Ishikawa (cell line): ENCODE data around the gene TRIM34.

Experiments
- CEBPB ChIP-seq: IDR thresholded peaks from 2 replicates; pipeline ENCODE4 v1.6.1; 2012
- CREB1 ChIP-seq: IDR thresholded peaks from 2 replicates; pipeline ENCODE4 v1.6.1; 2012; ENCODE audit warnings: low read depth
- EGR1 ChIP-seq: IDR thresholded peaks from 2 replicates; pipeline ENCODE4 v1.6.1; 2012
- EP300 ChIP-seq: IDR thresholded peaks from 2 replicates; pipeline ENCODE4 v1.6.1; 2012; ENCODE audit warnings: borderline replicate concordance
- FOXM1 ChIP-seq: IDR thresholded peaks from 2 replicates; pipeline ENCODE4 v1.6.1; 2012; ENCODE audit warnings: low read depth, borderline replicate concordance
- NFIC ChIP-seq: IDR thresholded peaks from 2 replicates; pipeline ENCODE4 v1.6.1; 2012
- RAD21 ChIP-seq: IDR thresholded peaks from 2 replicates; pipeline ENCODE4 v1.6.1; 2012; ENCODE audit warnings: low read depth
- TAF1 ChIP-seq: IDR thresholded peaks from 2 replicates; pipeline ENCODE4 v1.6.1; 2012; ENCODE audit warnings: low read depth, mild to moderate bottlenecking
- TCF12 ChIP-seq: IDR thresholded peaks from 2 replicates; pipeline ENCODE4 v1.6.1; 2012; ENCODE audit warnings: low read depth
- TEAD4 ChIP-seq: IDR thresholded peaks from 2 replicates; pipeline ENCODE4 v1.6.1; 2012
- YY1 ChIP-seq: IDR thresholded peaks from 2 replicates; pipeline ENCODE4 v1.6.1; 2012; ENCODE audit warnings: low read depth
- ZBTB7A ChIP-seq: IDR thresholded peaks from 2 replicates; pipeline ENCODE4 v1.6.1; 2012; ENCODE audit warnings: low read depth
- TF ChIP-seq, protein P1 (sequence below): IDR thresholded peaks from 2 replicates; pipeline ENCODE4 v1.6.1; 2012
- TF ChIP-seq, protein P2 (sequence below): IDR thresholded peaks from 2 replicates; pipeline ENCODE4 v1.6.1; 2012; ENCODE audit warnings: low read depth, mild to moderate bottlenecking
- TF ChIP-seq, protein P3 (sequence below): IDR thresholded peaks from 2 replicates; pipeline ENCODE4 v1.6.1; 2012

The TRIM34 gene

DNA sequence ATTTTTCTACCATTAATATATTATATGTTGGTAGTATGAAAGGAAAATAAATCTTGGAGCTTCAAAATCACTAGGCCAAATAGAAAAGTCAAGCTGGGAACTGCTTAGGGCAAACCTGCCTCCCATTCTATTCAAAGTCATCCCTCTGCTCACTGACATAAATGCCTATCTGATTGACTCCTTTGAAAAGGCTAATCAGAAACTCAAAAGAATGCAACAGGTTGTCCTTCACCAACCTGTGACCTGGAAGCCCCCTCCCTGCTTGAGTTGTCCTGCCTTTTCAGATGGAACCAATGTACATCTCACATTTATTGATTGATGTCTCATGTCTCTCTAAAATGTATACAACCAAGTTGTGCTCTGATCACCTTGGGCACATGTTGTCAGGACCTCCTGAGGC is 3.2 kb upstream of the TRIM34 start:
- TF ChIP-seq FOXM1: no peak
- TF ChIP-seq, protein P1, sequence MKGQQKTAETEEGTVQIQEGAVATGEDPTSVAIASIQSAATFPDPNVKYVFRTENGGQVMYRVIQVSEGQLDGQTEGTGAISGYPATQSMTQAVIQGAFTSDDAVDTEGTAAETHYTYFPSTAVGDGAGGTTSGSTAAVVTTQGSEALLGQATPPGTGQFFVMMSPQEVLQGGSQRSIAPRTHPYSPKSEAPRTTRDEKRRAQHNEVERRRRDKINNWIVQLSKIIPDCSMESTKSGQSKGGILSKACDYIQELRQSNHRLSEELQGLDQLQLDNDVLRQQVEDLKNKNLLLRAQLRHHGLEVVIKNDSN: no peak
- TF ChIP-seq EP300: no peak
- TF ChIP-seq YY1: no peak

DNA sequence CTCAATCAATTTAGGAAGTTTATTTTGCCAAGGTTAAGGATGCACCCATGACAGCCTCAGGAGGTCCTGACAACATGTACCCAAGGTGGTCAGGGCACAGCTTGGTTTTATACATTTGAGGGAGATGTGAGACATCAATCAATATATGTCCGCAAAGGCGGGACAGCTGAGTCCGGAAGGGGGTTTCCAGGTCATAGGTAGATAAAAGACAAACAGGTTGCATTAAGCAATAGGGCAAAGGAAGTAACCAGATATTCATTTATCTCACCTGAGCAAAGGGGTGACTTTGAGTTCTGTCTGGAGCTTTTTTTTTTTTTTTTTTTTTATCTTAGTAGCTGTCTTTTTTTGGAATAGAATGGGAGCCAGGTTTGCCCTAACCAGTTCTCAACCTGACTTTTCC is 2.0 kb upstream of the TRIM34 start:
- no peak for TF ChIP-seq CREB1
- TF ChIP-seq TAF1: no peak
- TF ChIP-seq EGR1: no peak
- TF ChIP-seq ZBTB7A: no peak
- TF ChIP-seq NFIC: no peak
- TF ChIP-seq, protein P1: no peak
- TF ChIP-seq CEBPB: no peak
- TF ChIP-seq, protein P2, sequence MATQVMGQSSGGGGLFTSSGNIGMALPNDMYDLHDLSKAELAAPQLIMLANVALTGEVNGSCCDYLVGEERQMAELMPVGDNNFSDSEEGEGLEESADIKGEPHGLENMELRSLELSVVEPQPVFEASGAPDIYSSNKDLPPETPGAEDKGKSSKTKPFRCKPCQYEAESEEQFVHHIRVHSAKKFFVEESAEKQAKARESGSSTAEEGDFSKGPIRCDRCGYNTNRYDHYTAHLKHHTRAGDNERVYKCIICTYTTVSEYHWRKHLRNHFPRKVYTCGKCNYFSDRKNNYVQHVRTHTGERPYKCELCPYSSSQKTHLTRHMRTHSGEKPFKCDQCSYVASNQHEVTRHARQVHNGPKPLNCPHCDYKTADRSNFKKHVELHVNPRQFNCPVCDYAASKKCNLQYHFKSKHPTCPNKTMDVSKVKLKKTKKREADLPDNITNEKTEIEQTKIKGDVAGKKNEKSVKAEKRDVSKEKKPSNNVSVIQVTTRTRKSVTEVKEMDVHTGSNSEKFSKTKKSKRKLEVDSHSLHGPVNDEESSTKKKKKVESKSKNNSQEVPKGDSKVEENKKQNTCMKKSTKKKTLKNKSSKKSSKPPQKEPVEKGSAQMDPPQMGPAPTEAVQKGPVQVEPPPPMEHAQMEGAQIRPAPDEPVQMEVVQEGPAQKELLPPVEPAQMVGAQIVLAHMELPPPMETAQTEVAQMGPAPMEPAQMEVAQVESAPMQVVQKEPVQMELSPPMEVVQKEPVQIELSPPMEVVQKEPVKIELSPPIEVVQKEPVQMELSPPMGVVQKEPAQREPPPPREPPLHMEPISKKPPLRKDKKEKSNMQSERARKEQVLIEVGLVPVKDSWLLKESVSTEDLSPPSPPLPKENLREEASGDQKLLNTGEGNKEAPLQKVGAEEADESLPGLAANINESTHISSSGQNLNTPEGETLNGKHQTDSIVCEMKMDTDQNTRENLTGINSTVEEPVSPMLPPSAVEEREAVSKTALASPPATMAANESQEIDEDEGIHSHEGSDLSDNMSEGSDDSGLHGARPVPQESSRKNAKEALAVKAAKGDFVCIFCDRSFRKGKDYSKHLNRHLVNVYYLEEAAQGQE: no peak
- TF ChIP-seq, protein P3, sequence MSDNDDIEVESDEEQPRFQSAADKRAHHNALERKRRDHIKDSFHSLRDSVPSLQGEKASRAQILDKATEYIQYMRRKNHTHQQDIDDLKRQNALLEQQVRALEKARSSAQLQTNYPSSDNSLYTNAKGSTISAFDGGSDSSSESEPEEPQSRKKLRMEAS: no peak
- no peak for TF ChIP-seq YY1
- TF ChIP-seq TCF12: no peak
- TF ChIP-seq EP300: no peak
- TF ChIP-seq TEAD4: no peak
- no peak for TF ChIP-seq RAD21
- no peak for TF ChIP-seq FOXM1

DNA sequence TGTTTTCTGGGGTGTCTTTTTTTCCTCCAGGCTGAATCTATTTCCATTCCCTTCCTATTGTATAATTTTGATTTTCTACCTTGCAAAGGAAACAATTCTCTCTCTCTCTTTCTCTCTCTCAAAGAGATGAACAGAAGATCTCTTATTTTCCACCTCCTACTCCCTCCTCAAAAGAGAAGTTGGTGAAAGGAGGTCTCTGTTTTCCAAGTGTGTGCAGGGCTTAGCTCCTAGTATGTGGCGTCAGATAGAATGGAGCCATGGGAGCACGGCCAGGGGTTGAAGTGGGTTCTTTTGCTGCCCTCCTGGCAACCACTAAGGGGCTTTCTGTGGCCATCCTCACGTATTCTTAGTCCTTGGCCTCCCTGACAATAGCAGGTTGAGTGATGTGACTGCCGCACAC is 480 bp downstream of the TRIM34 start:
- no peak for TF ChIP-seq RAD21
- TF ChIP-seq FOXM1: no peak
- TF ChIP-seq ZBTB7A: no peak
- no peak for TF ChIP-seq TEAD4
- no peak for TF ChIP-seq CREB1
- no peak for TF ChIP-seq EP300
- TF ChIP-seq, protein P2: no peak
- TF ChIP-seq NFIC: no peak
- TF ChIP-seq TCF12: no peak
- no peak for TF ChIP-seq YY1
- no peak for TF ChIP-seq EGR1
- TF ChIP-seq, protein P3: no peak
- TF ChIP-seq CEBPB: no peak

DNA sequence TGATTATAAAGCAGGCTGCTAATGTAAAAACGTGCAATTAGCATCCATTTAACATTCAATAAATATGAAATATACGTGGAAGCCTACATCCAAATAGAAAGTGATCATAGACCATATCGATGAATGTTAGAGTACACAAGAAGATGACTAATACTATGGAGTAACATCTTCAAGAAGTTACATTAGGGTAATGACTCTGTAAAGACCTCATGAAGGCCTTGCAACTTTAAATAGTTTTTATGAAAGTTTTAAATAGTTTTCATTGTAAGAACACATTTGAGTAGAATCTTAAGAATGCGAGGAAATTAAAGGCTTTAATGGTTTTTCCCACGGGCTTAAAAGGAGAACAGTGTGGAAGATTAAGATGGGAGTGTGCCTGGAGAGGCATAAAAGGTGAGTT is 1.4 kb downstream of the TRIM34 start:
- TF ChIP-seq CREB1 (no peak), CEBPB (no peak), YY1 (no peak), EGR1 (no peak), TAF1 (no peak), ZBTB7A (no peak), RAD21 (no peak), NFIC (no peak), EP300 (no peak), TEAD4 (no peak), TCF12 (no peak), FOXM1 (no peak)
- TF ChIP-seq, protein P3: no peak
- TF ChIP-seq, protein P1: no peak
- TF ChIP-seq, protein P2: no peak
